ENCODE results near the gene SELENOH. TPM values are rescaled to one million over a fixed set of nuclear protein-coding genes. Genes with fewer than 3 reads are reported as not detected.

Gene SELENOH
- total and polyA plus RNA-seq, 3 experiments from 2014 or later = 201 to 276 (median 272) TPM

Other genes starting within 250 kb of the SELENOH start
- 10 to 100 TPM; 24.2 to 25.3 TPM for gene SLC43A1, start 225.8 kb upstream of the SELENOH start, total RNA-seq
- 23.5 TPM for gene SLC43A1, start 225.8 kb upstream of the SELENOH start, polyA plus RNA-seq
- 100 to 1,000 TPM; 151 to 154 TPM for gene TIMM10, start 210.7 kb upstream of the SELENOH start, total RNA-seq
- gene TIMM10, start 210.7 kb upstream of the SELENOH start, polyA plus RNA-seq = 72.2 TPM
- not detected for gene SMTNL1, start 203.9 kb upstream of the SELENOH start, total RNA-seq
- 0.16 TPM for gene SMTNL1, start 203.9 kb upstream of the SELENOH start, polyA plus RNA-seq
- 10 to 100 TPM; 74.9 to 79.2 TPM for gene UBE2L6, start 173.8 kb upstream of the SELENOH start, total RNA-seq
- 286 TPM for gene UBE2L6, start 173.8 kb upstream of the SELENOH start, polyA plus RNA-seq
- gene SERPING1, start 143.8 kb upstream of the SELENOH start, total RNA-seq = not detected
- gene SERPING1, start 143.8 kb upstream of the SELENOH start, polyA plus RNA-seq = not detected
- gene YPEL4, start 91.6 kb upstream of the SELENOH start, total RNA-seq = 1 to 10 TPM; 1.0 to 1.7 TPM
- gene YPEL4, start 91.6 kb upstream of the SELENOH start, polyA plus RNA-seq = 0.37 TPM
- 10 to 100 TPM; 22.4 to 23.4 TPM for gene CLP1, start 83.7 kb upstream of the SELENOH start, total RNA-seq
- gene CLP1, start 83.7 kb upstream of the SELENOH start, polyA plus RNA-seq = 8.2 TPM
- 10 to 100 TPM; 83.9 to 89.0 TPM for gene ZDHHC5, start 73.4 kb upstream of the SELENOH start, total RNA-seq
- 45.1 TPM for gene ZDHHC5, start 73.4 kb upstream of the SELENOH start, polyA plus RNA-seq
- 10 to 100 TPM; 16.8 to 18.4 TPM for gene MED19, start 29.3 kb upstream of the SELENOH start, total RNA-seq
- 19.7 TPM for gene MED19, start 29.3 kb upstream of the SELENOH start, polyA plus RNA-seq
- 100 to 1,000 TPM; 129 to 131 TPM for gene TMX2, start 28.9 kb upstream of the SELENOH start, total RNA-seq
- 89.9 TPM for gene TMX2, start 28.9 kb upstream of the SELENOH start, polyA plus RNA-seq
- not detected for gene BTBD18, start 10.3 kb downstream of the SELENOH start, total RNA-seq
- 0.89 TPM for gene BTBD18, start 10.3 kb downstream of the SELENOH start, polyA plus RNA-seq
- gene CTNND1, start 20.3 kb downstream of the SELENOH start, total RNA-seq = 1 to 10 TPM; 3.1 to 4.4 TPM
- 0.95 TPM for gene CTNND1, start 20.3 kb downstream of the SELENOH start, polyA plus RNA-seq

Measured in CD8-positive, alpha-beta memory T cell (primary cell).